DMS153 treated with DMSO at 0.1 percent for 48 hours (cell line): ENCODE data around the gene ACVRL1.

Experiments used
- DNase-seq: peaks from one replicate; lab custom pipeline; 2025; ENCODE audit not compliant: unreplicated experiment; lab: John Stamatoyannopoulos, UW

The ACVRL1 gene

DNA sequence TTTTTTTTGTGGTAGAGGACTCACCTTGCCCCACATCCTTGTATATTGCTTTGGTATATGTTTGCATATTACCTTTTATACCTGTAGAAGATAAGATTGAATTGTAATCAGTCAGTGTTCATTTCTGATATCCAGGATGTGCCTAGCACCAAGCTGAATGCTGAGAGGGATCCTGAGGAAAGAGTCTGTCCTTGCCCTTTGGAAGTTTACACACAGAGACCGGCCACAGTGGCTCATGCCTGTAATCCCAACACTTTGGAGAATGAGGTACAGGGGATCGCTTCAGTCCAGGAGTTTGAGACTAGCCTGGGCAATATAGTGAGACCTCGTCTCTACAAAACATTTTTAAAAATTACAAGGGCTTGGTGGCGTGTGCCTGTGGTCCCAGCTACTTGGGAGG lies 52.6 kb downstream of the ACVRL1 start:
- DNase-seq: no peak

GRCh38 chr12:51960488-51960887 lies 53.2 kb downstream of the ACVRL1 start:
- no peak for DNase-seq

GRCh38 chr12:51960890-51961289 lies 53.6 kb downstream of the ACVRL1 start:
- no peak for DNase-seq

GRCh38 chr12:51961834-51962233 lies 54.5 kb downstream of the ACVRL1 start:
- DNase-seq: no peak

- no peak for DNase-seq
These were observed 55.4 kb downstream of the ACVRL1 start for GRCh38 chr12:51962737-51963136.

DNA sequence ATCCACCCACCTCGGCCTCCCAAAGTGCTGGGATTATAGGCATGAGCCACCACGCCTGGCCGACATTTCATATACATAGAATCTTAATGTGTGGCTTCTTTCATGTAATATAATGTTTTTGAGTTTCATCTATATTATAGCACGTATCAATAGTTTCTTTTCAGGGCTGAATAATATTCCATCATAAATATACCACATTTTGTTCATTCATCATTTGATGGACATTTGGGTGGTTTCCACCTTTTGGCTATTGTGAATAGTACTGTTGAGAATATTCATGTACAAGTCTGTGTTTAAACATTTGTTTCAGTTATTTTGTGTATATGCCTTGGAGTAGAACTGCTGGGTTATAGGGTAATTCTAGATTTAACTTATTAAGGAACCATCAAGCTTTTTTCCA lies 56.2 kb downstream of the ACVRL1 start:
- no peak for DNase-seq

DNA sequence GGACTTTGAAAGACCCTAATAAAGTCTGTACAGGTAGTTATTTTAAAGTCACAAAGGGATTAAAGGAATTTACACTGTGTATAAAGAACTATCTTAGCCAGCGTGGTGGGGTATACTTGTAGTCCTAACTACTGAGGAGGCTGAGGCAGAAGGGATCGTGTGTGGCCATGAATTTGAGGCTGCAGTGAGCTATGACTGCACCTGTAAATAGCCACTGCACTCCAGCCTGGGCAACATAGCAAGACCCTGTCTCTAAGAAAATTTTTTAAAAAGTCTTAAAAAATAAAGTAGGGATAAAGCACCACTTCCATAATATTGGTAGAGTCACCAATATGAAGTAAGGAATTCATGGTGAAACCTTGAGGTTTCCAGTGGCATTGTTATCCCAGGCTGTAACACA lies 62.3 kb downstream of the ACVRL1 start:
- no peak for DNase-seq

GRCh38 chr12:51970904-51971646 lies 63.8 kb downstream of the ACVRL1 start:
- DNase-seq: no peak

DNA sequence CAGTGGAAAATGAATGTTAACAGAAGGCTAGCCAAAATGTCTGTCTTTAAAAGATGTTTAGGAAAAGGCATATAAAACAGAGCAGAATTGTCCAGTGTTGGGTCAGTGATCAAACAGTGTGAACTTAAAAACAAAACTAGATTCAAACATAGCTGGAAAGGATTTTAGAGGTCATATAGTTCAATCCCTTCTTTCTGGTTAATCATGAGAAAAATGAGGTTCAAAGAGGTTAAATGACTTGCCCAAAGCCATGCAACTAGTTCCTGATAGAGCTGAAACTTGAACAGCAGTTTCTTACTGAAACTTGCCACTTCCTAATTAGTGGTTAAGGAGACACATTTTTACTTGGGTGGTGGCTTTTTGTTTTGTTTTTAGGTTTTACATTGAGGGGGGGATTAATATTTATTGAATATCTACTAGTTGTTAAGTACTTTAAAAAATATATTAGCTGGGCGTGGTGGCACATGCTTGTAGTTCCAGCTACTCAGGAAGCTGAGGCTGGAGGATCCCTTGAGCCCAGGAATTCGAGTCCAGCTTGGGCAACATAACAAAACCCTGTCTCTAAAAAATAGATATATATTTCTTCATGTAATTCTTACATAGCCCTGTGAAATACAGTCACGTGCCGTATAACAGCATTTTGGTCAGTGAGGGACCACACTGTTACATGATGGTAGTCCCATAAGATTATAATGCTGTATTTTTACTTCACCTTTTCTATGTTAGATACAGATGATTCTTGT lies 64.5 kb downstream of the ACVRL1 start:
- no peak for DNase-seq

- no peak for DNase-seq
These were observed 65.1 kb downstream of the ACVRL1 start for GRCh38 chr12:51972422-51972812.

- DNase-seq: no peak
These were observed 65.6 kb downstream of the ACVRL1 start for GRCh38 chr12:51972849-51973273.
